Muscle layer of duodenum (tissue), 2 donors: ENCODE measurements around the gene GPR183.
A peak's percentile ranks its signal among the peaks of the same experiment; 100 is the strongest.

Experiments used
- H3K27ac ChIP-seq: one replicate; pipeline ENCODE4 v1.7.0; 2013; ENCODE audit warnings: mild to moderate bottlenecking, low read length
- H3K27me3 ChIP-seq: one replicate; pipeline ENCODE4 v1.7.0; 2013; ENCODE audit warnings: low read depth, mild to moderate bottlenecking, control low read depth, low read length
- H3K36me3 ChIP-seq, 2 donors: one replicate each; pipeline ENCODE4 v1.7.0; 2013; ENCODE audit warnings: low read length in 2 of 2, control low read depth in 1 of 2, mild to moderate bottlenecking in 1 of 2; ENCODE audit not compliant: insufficient read depth in 2 of 2, control insufficient read depth in 1 of 2
- H3K4me1 ChIP-seq, 2 donors: one replicate each; pipeline ENCODE4 v1.7.0; 2013; ENCODE audit warnings: low read length in 2 of 2, mild to moderate bottlenecking in 2 of 2, control low read depth in 1 of 2, moderate library complexity in 1 of 2; ENCODE audit not compliant: insufficient read depth in 2 of 2, control insufficient read depth in 1 of 2
- H3K4me3 ChIP-seq, 2 donors: one replicate each; pipeline ENCODE4 v1.7.0; 2013; ENCODE audit warnings: low read length in 2 of 2, low read depth in 1 of 2, mild to moderate bottlenecking in 1 of 2
- H3K9me3 ChIP-seq, 2 donors: one replicate each; pipeline ENCODE4 v1.7.0; 2013; ENCODE audit warnings: low read length in 2 of 2, control low read depth in 1 of 2, mild to moderate bottlenecking in 1 of 2; ENCODE audit not compliant: control insufficient read depth in 1 of 2
- donor health status: healthy.

GPR183 gene

GRCh38 chr13:99335603-99336002, 28.4 kb upstream of the GPR183 start:
- Histone ChIP-seq H3K4me1 (no peaks in the 10 kb centered on the region), H3K9me3 (no peaks in the 10 kb centered on the region), H3K36me3 (no peaks in the 10 kb centered on the region), H3K4me3 (no peak overlapping the region), H3K27ac (no peak overlapping the region), H3K27me3 (no peaks in the 10 kb centered on the region)

GRCh38 chr13:99335087-99335486, 27.9 kb upstream of the GPR183 start:
- Histone ChIP-seq H3K36me3 (no peaks in the 10 kb centered on the region), H3K27ac (no peak overlapping the region), H3K4me3 (no peak overlapping the region), H3K9me3 (no peaks in the 10 kb centered on the region), H3K27me3 (no peaks in the 10 kb centered on the region), H3K4me1 (no peaks in the 10 kb centered on the region)

- no peaks in the 10 kb centered on the region for H3K27me3 ChIP-seq
- H3K36me3 ChIP-seq = peaks cover 0 to 4% of the 10 kb centered on the region in 2 donors
- H3K27ac ChIP-seq = no peak overlapping the region
- no peaks in the 10 kb centered on the region for H3K4me1 ChIP-seq
- H3K4me3 ChIP-seq = no peak overlapping the region
- no peaks in the 10 kb centered on the region for H3K9me3 ChIP-seq
Measured at GRCh38 chr13:99334221-99334620, 27.0 kb upstream of the GPR183 start.

DNA sequence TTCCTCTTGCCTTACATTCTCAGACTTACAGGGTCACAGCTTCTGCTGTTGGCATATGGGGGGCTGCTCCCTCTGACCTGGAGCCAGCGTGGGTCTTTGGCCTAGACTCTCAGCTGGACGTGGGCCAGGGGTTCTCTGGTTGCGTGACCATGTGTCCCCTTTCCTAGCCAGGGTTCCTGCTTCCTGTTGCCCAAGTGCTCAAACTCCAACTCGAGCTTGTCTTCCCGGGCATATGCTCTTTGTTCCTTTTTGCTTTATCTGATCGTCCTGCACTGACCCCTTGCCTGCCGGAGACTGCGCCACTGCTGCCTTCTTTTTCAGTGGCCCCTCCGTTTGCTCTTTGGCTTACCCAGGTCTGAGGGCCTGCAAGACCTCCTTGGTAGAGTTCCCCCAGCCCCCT, 25.3 kb upstream of the GPR183 start:
- H3K4me1 ChIP-seq = no peaks in the 10 kb centered on the region
- no peaks in the 10 kb centered on the region for H3K9me3 ChIP-seq
- H3K27me3 ChIP-seq = no peaks in the 10 kb centered on the region
- H3K4me3 ChIP-seq = no peak overlapping the region
- H3K36me3 ChIP-seq = peaks cover 0 to 7% of the 10 kb centered on the region in 2 donors
- H3K27ac ChIP-seq = no peak overlapping the region

- Histone ChIP-seq H3K4me3 (no peak overlapping the region), H3K9me3 (no peaks in the 10 kb centered on the region), H3K36me3 (peaks cover 0 to 7% of the 10 kb centered on the region in 2 donors), H3K27me3 (no peaks in the 10 kb centered on the region), H3K4me1 (no peaks in the 10 kb centered on the region), H3K27ac (no peak overlapping the region)
Measured at GRCh38 chr13:99331881-99332293, 24.7 kb upstream of the GPR183 start.

DNA sequence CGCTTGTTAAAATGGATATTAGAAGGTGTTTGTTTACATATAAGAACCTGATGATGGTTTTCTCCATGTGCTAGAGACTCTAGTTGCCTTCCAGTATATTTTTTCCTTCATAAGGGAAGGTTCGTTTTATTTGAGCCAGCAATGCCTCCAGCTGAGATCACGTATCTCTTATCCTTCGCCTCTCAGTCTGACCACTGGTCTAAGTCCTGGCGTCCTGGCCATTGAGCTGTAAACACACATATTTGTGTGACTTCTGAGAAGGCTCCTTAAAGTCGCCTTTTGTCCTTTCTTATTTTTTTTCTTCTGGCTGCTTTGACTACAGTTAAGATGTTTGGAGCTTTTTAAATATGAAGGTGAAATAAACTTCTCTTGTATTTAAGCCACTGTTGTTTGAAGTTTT, 23.7 kb upstream of the GPR183 start:
- H3K4me3 ChIP-seq = no peak overlapping the region
- H3K27me3 ChIP-seq = no peaks in the 10 kb centered on the region
- no peaks in the 10 kb centered on the region for H3K9me3 ChIP-seq
- no peaks in the 10 kb centered on the region for H3K4me1 ChIP-seq
- H3K27ac ChIP-seq = no peak overlapping the region
- peaks cover 0 to 7% of the 10 kb centered on the region in 2 donors for H3K36me3 ChIP-seq

- Histone ChIP-seq H3K4me1 (no peaks in the 10 kb centered on the region), H3K36me3 (peaks cover 0 to 7% of the 10 kb centered on the region in 2 donors), H3K9me3 (no peaks in the 10 kb centered on the region), H3K4me3 (no peak overlapping the region), H3K27me3 (no peaks in the 10 kb centered on the region), H3K27ac (no peak overlapping the region)
Measured at GRCh38 chr13:99329477-99329876, 22.3 kb upstream of the GPR183 start.

DNA sequence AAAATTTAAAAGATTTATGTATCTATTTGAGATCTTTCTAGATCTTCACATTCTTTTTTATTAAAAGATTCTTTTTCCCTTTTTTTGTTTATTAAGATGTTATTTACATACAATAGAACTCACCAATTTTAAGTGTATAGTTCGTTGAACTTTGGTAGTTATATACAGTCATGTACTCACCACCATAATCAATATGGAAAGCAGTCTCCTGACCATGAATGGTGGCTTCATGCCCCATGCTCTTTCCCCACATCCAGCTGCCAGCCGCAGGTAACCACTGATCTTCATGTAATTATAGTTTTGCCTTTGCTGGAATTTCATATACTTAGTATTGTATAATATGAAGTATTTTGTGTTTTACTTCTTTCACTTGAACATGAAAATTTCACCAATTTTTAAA, 20.6 kb upstream of the GPR183 start:
- Histone ChIP-seq H3K27me3 (no peaks in the 10 kb centered on the region), H3K9me3 (no peaks in the 10 kb centered on the region), H3K4me3 (no peak overlapping the region)

DNA sequence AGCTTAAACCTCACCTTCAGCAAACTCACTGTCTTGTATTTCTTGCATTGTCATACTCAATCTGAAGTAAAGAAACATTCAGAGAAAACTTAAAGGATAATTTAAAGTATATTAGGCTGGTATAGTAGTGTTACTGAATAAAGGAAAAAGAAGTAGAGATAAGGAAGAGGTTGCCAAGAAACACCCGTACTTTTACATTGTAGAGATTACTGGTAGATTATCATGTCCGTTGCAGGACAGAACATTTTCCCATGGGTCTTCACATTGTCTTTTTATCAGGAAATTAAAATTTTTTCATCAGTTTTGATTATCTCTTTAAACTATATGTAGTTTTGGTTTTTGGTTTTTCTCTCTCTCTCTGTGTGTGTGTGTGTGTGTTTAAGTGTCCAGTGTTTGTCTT, 19.9 kb upstream of the GPR183 start:
- H3K4me3 ChIP-seq = no peak overlapping the region

More for the DNA sequence above, 20.6 kb upstream of the GPR183 start:
- Histone ChIP-seq H3K36me3 (peaks cover 0 to 7% of the 10 kb centered on the region in 2 donors), H3K4me1 (peaks cover 0 to 1% of the 10 kb centered on the region in 2 donors), H3K27ac (no peak overlapping the region)

DNA sequence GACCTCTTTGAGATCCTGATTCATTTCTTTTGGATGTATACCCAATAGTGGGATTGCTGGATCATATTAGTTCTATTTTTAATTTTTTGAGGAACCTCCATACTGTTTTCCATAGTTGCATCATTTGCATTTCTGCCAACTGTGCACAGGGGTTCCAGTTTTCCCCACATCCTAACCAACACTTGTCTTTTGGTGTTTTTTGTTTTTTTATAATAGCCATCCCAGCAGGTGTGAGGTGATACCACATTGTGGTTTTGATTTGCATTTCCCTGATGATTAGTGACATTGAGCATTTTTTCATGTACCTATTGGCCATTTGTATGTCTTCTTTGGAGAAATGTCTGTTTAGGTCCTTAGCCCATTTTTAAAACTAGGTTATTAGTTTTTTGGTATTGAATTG, 18.8 kb upstream of the GPR183 start:
- no peak overlapping the region for H3K27ac ChIP-seq
- H3K4me1 ChIP-seq = peaks cover 7 to 11% of the 10 kb centered on the region in 2 donors
- no peaks in the 10 kb centered on the region for H3K27me3 ChIP-seq
- H3K9me3 ChIP-seq = no peaks in the 10 kb centered on the region
- H3K36me3 ChIP-seq = peaks cover 0 to 7% of the 10 kb centered on the region in 2 donors
- H3K4me3 ChIP-seq = no peak overlapping the region

More for the DNA sequence above, 19.9 kb upstream of the GPR183 start:
- Histone ChIP-seq H3K9me3 (no peaks in the 10 kb centered on the region), H3K27ac (no peak overlapping the region), H3K4me1 (peaks cover 0 to 6% of the 10 kb centered on the region in 2 donors), H3K36me3 (peaks cover 0 to 7% of the 10 kb centered on the region in 2 donors), H3K27me3 (no peaks in the 10 kb centered on the region)

- Histone ChIP-seq H3K27me3 (no peaks in the 10 kb centered on the region), H3K36me3 (no peaks in the 10 kb centered on the region), H3K4me1 (peaks cover 11% of the 10 kb centered on the region in 2 donors), H3K27ac (no peak overlapping the region), H3K9me3 (no peaks in the 10 kb centered on the region), H3K4me3 (no peak overlapping the region)
Measured at GRCh38 chr13:99323488-99323887, 16.3 kb upstream of the GPR183 start.

- Histone ChIP-seq H3K27me3 (no peaks in the 10 kb centered on the region), H3K36me3 (no peaks in the 10 kb centered on the region), H3K9me3 (no peaks in the 10 kb centered on the region), H3K4me3 (no peak overlapping the region), H3K4me1 (peaks cover 11% of the 10 kb centered on the region in 2 donors), H3K27ac (peak overlapping the region; percentile 74)
Measured at GRCh38 chr13:99322297-99323103, 15.3 kb upstream of the GPR183 start.
